ENCODE data around the gene PTPN1. TPM values are rescaled to one million over a fixed set of nuclear protein-coding genes. Genes with fewer than 3 reads are reported as not detected.

The PTPN1 gene
- total RNA-seq, 1 donor from 2014 or later, result 30.3 TPM

DNA sequence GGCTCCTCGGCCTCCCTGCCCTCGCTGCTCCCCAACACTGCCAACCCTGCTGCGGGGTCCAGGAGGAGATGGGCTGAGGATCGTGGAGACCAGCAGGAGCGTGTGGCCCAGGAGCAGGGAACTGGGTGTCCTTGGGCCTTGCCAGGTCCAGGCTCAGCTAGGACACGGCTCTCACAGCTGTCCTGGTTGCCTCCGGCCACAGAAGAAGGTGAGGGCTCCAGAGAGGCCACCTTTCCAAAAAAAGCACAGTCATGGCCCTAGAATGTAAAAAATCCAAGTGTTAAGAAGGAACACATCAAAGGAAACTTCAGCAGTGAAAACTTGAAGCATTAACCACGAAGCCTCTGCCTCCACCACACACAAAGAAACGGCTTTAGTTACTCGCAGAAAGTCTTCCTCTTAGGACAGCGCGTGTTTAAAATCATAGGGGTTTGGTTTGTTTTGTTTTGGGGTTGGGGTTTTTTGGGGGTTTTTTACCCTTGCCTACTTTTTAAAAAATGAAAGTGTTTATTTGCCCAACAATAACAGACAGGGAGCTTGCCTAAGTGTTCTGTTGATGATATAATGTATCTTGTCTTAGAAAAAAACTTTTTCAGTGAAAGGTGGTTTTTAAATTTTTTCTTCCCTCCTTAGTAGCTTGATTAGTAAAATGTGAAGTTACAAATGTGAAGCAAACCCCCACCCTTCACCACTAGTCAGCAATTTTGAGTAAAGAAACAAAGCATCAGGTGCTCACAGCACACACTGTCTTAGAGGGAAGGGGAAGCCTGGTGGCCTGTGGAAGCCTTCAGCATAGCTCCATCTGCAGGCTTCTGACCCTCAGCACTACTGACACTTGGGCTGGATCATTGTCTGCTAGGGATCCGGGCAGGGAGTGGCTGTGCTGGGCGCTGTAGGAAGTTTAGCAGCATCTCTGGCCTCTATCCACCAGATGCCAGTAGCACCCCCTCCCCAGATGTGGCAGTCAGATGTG is 60.0 kb downstream of the PTPN1 start:
- peaks cover 38% of the 10 kb centered on the region for H3K4me1 Mint-ChIP-seq (ENCODE audit: low read depth)
- no peak overlapping the region for H3K4me3 Mint-ChIP-seq (ENCODE audit: unreplicated experiment)
- TF ChIP-seq, protein P1, sequence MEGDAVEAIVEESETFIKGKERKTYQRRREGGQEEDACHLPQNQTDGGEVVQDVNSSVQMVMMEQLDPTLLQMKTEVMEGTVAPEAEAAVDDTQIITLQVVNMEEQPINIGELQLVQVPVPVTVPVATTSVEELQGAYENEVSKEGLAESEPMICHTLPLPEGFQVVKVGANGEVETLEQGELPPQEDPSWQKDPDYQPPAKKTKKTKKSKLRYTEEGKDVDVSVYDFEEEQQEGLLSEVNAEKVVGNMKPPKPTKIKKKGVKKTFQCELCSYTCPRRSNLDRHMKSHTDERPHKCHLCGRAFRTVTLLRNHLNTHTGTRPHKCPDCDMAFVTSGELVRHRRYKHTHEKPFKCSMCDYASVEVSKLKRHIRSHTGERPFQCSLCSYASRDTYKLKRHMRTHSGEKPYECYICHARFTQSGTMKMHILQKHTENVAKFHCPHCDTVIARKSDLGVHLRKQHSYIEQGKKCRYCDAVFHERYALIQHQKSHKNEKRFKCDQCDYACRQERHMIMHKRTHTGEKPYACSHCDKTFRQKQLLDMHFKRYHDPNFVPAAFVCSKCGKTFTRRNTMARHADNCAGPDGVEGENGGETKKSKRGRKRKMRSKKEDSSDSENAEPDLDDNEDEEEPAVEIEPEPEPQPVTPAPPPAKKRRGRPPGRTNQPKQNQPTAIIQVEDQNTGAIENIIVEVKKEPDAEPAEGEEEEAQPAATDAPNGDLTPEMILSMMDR (IDR thresholded peaks at IDR 0.05), result peak; percentile 56
- H3K27me3 Mint-ChIP-seq (ENCODE audit: low read depth), result no peaks in the 10 kb centered on the region
- no peaks in the 10 kb centered on the region for H3K9me3 Mint-ChIP-seq (ENCODE audit: low read depth)
- no peak for DNase-seq (ENCODE audit: low spot score)
- H3K36me3 Mint-ChIP-seq (ENCODE audit: low read depth), result peaks cover 22% of the 10 kb centered on the region
- peak overlapping the region; percentile 22 for H3K27ac Mint-ChIP-seq (ENCODE audit: unreplicated experiment)

DNA sequence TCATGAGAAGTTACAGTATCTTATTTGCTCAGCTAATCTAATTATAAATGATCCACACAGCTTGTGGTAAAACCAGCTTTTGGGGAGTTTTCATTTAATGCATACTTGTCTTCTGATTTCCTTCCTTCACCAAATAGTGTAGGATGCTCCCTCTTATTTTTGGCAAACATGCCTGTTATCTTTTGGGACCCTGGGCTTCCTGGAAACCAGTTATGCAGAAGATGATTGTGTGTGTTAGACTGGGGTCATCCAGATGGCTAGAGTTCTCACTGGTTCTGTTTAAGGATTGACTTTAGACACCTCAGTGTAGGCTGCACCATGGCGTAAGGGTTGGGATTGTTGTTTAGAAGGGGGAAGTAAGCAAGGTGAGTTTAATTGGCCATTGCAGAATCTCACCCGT is 61.3 kb downstream of the PTPN1 start:
- TF ChIP-seq, protein P1 (IDR thresholded peaks at IDR 0.05), result no peak
- H3K4me1 Mint-ChIP-seq (ENCODE audit: low read depth), result peaks cover 38% of the 10 kb centered on the region
- no peak overlapping the region for H3K27ac Mint-ChIP-seq (ENCODE audit: unreplicated experiment)

DNA sequence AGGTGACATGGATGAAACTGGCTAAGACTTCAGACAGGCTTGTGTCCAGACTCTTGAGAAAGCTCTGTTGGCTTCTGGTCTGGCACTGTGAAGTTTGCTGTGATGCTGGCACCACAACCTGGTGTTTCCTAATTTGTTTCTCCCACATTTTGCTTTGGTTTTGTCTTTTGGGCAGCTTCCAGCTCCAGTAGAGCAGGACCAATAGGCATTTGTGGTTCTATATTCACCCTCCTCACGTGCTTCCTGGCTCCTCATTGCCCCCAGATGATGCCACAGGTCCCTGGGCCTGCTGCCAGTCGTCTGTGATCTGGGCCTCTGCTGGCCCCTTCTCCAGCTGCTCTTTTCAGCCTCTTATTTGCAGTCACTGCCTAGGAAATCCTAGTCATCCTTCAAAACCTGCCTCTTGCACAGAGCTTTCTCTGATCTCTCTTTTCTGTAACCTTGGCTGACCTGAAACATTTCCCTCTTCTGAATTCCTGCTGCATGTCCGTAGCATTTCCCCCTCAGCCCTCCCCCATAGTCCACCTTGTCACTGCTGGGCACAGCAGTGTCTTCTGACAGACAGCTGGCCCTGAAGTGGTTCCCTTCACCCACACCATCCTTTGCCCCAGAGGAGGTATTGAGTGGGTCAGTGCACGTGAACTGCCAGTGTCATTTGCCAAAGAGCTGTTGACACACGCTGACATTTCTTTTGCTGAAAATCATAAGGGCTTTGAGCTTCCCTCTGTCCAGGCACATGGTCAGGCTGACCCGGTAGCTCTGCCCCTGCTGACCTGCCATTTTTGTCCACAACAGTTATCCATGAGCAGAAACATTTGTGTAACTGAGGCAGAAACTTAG is 63.0 kb downstream of the PTPN1 start:
- peak overlapping the region; percentile 89 for H3K27ac Mint-ChIP-seq (ENCODE audit: unreplicated experiment)
- TF ChIP-seq, protein P1 (IDR thresholded peaks at IDR 0.05), result no peak
- H3K9me3 Mint-ChIP-seq (ENCODE audit: low read depth), result no peaks in the 10 kb centered on the region
- DNase-seq (ENCODE audit: low spot score), result no peak
- no peaks in the 10 kb centered on the region for H3K27me3 Mint-ChIP-seq (ENCODE audit: low read depth)
- H3K36me3 Mint-ChIP-seq (ENCODE audit: low read depth), result peaks cover 27% of the 10 kb centered on the region
- peaks cover 38% of the 10 kb centered on the region for H3K4me1 Mint-ChIP-seq (ENCODE audit: low read depth)
- no peak overlapping the region for H3K4me3 Mint-ChIP-seq (ENCODE audit: unreplicated experiment)

More for the DNA sequence above, 61.3 kb downstream of the PTPN1 start:
- DNase-seq (ENCODE audit: low spot score), result no peak
- no peak overlapping the region for H3K4me3 Mint-ChIP-seq (ENCODE audit: unreplicated experiment)
- no peaks in the 10 kb centered on the region for H3K9me3 Mint-ChIP-seq (ENCODE audit: low read depth)
- no peaks in the 10 kb centered on the region for H3K27me3 Mint-ChIP-seq (ENCODE audit: low read depth)
- peaks cover 21% of the 10 kb centered on the region for H3K36me3 Mint-ChIP-seq (ENCODE audit: low read depth)

DNA sequence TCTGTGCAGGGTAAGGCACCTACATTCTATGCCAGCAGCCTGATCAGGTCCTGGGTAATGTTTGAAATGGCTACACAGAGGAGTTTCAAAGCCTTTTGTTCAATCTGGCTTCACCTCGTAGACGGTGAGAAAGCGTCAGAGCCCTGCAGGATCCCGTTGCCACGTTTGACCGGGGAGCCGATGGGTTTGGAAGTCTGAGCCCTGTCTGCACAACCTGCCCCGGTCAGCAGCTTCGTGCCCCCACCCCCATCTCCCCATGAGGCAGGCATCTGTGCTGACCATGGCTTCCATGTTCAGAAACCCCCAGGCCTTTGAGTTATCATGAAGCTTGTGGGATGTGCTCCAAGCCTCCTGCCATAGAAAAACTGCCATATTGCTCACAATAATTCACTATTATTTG is 63.9 kb downstream of the PTPN1 start:
- no peak overlapping the region for H3K27ac Mint-ChIP-seq (ENCODE audit: unreplicated experiment)

More for the DNA sequence above, 63.9 kb downstream of the PTPN1 start:
- Mint-ChIP-seq H3K9me3 (ENCODE audit: low read depth) (no peaks in the 10 kb centered on the region), H3K4me1 (ENCODE audit: low read depth) (peaks cover 38% of the 10 kb centered on the region), H3K27me3 (ENCODE audit: low read depth) (no peaks in the 10 kb centered on the region), H3K36me3 (ENCODE audit: low read depth) (peaks cover 28% of the 10 kb centered on the region), H3K4me3 (ENCODE audit: unreplicated experiment) (no peak overlapping the region)
- no peak for DNase-seq (ENCODE audit: low spot score)
- TF ChIP-seq, protein P1 (IDR thresholded peaks at IDR 0.05), result no peak

All from chondrocyte (in vitro differentiated cells).